GM18858 (cell line): Measurements from ENCODE around the gene OTOP3.
"Not testable (repeated sequence)": the region's sequence is repeated elsewhere in the genome, so short reads cannot be mapped to it uniquely, and the experiment has no call there.

ENCODE experiments used
- ATAC-seq: cut with Tn5 transposase; IDR thresholded peaks from one replicate; pipeline ENCODE4 v1.9.1; 2021; ENCODE audit not compliant: unreplicated experiment

Gene OTOP3

DNA sequence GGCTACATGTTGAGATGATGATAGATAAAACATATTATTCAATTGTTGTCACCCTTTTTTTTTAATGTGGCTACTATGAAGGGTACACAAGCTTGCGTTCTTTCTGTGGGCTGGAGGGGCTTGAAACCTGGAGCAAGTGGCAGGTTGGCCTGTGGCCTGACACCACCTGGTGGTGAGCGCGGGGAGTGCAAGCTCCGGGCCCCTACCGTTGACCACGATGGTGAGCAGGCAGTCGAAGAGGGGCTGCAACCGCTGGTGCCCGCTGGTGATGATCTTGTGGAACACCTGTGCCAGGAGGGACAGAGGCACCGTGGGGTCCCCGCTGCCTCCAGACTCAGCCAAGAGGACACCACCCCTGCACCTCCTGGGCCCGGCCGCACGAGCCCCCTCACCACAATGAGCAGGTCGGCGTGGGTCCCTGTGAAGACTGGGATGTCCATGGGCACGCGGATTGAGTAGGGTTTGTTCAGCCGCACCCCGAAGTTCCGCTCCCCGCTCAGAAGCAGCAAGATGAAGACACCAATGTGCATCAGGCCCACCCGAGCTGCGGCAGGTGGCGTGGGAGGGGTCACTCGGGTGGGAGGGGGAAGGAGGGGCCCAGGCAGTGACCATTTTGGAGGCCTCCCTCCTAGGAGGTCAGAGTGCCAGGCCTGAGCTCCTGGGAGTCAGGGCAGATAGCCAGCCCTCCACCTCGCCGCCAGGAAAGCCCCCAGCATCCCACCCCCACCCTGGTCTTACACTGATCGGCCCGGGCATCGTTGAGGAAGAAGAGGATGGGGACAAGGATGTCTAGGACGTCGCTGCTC, 22.4 kb downstream of the OTOP3 start:
- ATAC-seq = no peak

- ATAC-seq = no peak
These were observed 24.3 kb downstream of the OTOP3 start for GRCh38 chr17:74959826-74960515.

DNA sequence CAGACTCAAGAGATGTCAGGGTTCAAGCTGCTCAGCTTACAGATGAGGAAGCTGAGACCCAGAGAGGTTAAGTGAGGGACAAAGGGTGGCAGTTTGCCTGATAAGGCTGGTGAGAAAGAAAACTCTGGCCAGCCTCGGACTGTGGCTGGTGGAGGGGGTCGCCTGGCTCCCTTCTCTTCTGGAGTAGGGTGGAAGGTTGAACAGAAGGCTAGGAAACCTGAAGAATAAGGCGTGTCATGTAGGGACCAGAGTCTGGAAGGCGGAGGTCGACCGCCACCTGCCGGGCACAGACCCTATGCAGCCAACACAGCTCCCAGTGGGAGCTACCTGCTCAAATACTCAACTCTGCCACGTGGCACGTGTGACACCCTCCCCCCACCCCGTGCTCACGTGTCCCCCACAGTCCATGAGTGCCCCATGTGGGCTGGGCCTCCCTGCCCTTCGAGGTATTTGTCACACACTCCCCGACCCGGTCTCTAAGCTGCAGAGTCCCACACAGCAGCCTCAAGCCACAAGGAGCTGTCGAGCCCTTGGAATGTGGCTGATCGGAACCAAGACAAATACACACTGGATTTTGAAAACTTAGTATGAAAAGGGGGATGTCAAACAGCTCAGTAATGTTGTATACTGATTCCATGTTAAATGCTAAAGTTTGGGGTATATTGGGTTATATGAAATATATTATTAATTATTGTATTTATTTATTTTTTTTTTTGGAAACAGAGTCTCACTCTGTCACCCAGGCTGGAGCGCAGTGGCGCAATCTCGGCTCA, 25.1 kb downstream of the OTOP3 start:
- no peak for ATAC-seq

GRCh38 chr17:74961657-74962350, 26.1 kb downstream of the OTOP3 start:
- no peak for ATAC-seq

GRCh38 chr17:74962622-74963394, 27.1 kb downstream of the OTOP3 start:
- ATAC-seq = no peak

GRCh38 chr17:74963656-74964055, 28.0 kb downstream of the OTOP3 start:
- no peak for ATAC-seq

- ATAC-seq = no peak
These were observed 28.6 kb downstream of the OTOP3 start for GRCh38 chr17:74964246-74964761.

GRCh38 chr17:74964988-74965622, 29.4 kb downstream of the OTOP3 start:
- ATAC-seq = no peak

GRCh38 chr17:74968361-74968780, 32.7 kb downstream of the OTOP3 start:
- no peak for ATAC-seq

DNA sequence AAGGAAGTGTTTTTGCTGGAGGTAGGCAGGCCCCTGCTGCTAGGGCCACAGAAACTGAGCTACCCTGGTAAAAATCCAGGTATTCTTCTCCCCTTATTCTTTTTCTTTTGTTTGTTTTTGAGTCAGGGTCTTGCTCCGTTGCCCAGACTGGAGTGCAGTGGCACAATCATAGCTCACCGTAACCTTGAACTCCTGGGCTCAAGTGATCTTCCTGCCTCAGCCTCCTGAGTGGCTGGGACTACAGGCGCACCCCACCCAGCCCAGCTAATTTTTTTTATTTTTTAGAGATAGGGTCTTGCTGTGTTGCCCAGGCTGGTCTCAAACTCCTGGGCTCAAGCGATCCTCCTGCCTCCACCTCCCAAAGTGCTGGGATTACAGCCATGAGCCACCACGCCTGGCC, 33.8 kb downstream of the OTOP3 start:
- ATAC-seq = not testable (repeated sequence)

GRCh38 chr17:74970395-74970794, 34.7 kb downstream of the OTOP3 start:
- no peak for ATAC-seq

- ATAC-seq = no peak
These were observed 35.6 kb downstream of the OTOP3 start for GRCh38 chr17:74971069-74971841.

- no peak for ATAC-seq
These were observed 36.1 kb downstream of the OTOP3 start for GRCh38 chr17:74971842-74972106.

GRCh38 chr17:74972107-74972972, 36.6 kb downstream of the OTOP3 start, which contains the start of gene HID1:
HID1 (minus strand) TSS chr17:74972759; CDS start chr17:74972656, 103 bp downstream.
- ATAC-seq = no peak

DNA sequence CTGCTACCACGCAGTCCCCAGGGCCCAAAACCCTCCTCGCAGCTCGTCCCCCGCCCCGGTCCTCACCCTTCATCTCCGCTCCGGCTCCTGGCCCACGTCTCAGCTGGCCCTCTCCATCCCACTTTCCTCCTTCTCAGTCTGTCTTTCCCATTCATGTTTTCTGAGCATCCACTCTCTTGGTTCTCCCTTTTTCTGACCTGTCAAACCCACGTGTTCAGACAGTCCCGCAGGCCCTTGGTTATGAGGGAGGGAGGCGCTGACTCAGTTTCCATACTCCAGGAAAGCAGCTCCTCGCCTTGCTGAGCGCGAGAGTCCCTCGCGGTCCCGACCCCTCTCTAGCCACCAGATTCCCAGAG, 37.3 kb downstream of the OTOP3 start:
- no peak for ATAC-seq

- no peak for ATAC-seq
These were observed 40.2 kb downstream of the OTOP3 start for GRCh38 chr17:74975943-74976342.

DNA sequence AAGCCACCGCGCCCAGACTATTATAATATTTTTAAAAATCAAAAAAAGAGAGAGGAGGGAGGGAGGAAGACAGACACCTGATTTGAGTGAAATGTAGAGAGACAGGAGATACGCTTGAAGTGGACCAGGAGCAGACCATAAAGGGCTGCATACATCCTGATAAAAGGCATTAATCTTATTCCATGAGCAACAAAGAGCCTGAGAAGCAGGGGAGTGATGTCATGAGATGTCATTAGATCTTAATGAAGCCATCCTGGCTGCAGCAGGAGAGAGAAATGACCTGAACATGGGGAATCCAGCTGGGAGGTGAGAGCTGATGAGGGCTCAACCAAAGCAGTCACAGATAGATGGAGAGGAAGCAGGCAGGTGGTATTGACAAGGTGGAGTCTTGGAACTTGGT, 42.1 kb downstream of the OTOP3 start:
- no peak for ATAC-seq

GRCh38 chr17:74978240-74978639, 42.5 kb downstream of the OTOP3 start:
- ATAC-seq = no peak
